PC-3 (cell line): ENCODE data around the gene SEL1L. TPM values are rescaled to one million over a fixed set of nuclear protein-coding genes. Genes with fewer than 3 reads are reported as not detected.

ENCODE experiments used
- ATAC-seq: fragments of 200-7000 bp; cut with Tn5 transposase; 2 replicates; pipeline ENCODE4 v1.9.1; 2020; ENCODE audit warnings: mild to moderate bottlenecking, moderate library complexity
- BruUV-seq: library from RNA; stranded (reverse); fragments of 400-500 nt; replicated peaks from 2 replicates; lab custom pipeline; 2021; lab: Mats Ljungman, UMichigan
- CTCF ChIA-PET: fragments of 300-600 bp; sonication (Branson Sonifier 250); formaldehyde crosslinking; loops from one replicate; lab custom pipeline; 2022; ENCODE audit warnings: antibody characterized with exemption; lab: Charles Lee
- POLR2A ChIA-PET: fragments of 300-600 bp; sonication (Branson Sonifier 250); formaldehyde crosslinking; loops from one replicate; lab custom pipeline; 2022; ENCODE audit warnings: antibody characterized with exemption; ENCODE audit not compliant: unreplicated experiment; lab: Charles Lee
- DNase-seq: peaks from one replicate; pipeline ENCODE4 v3.0.0-alpha.2; 2015
- H2AFZ ChIP-seq: fragments of 300-600 bp; sonication (generic); 2 replicates; pipeline ENCODE4 v1.6.0; 2016; ENCODE audit warnings: antibody characterized with exemption, low read length
- H3F3A ChIP-seq: fragments of 300-600 bp; sonication (generic); one replicate; pipeline ENCODE4 v1.6.0; 2017; ENCODE audit warnings: antibody characterized with exemption, low read length, control low read depth, mild to moderate bottlenecking; ENCODE audit not compliant: unreplicated experiment
- H3K27ac ChIP-seq: fragments of 300-600 bp; sonication (generic); 2 replicates; pipeline ENCODE4 v1.5.1; 2016; ENCODE audit warnings: mild to moderate bottlenecking, low read length
- H3K27me3 ChIP-seq: fragments of 300-600 bp; sonication (generic); 2 replicates; pipeline ENCODE4 v1.6.1; 2016; ENCODE audit warnings: low read length, mixed read lengths
- H3K36me3 ChIP-seq: fragments of 300-600 bp; sonication (generic); 2 replicates; pipeline ENCODE4 v1.6.1; 2016; ENCODE audit warnings: low read depth, mixed run types, low read length, mixed read lengths
- H3K4me1 ChIP-seq: fragments of 300-600 bp; sonication (generic); 2 replicates; pipeline ENCODE4 v1.5.1; 2016; ENCODE audit warnings: low read length; ENCODE audit not compliant: insufficient read depth
- H3K4me2 ChIP-seq: fragments of 300-600 bp; sonication (generic); 2 replicates; pipeline ENCODE4 v1.6.0; 2016; ENCODE audit warnings: low read length
- H3K4me3 ChIP-seq: fragments of 300-600 bp; sonication (generic); 2 replicates; pipeline ENCODE4 v1.5.1; 2016; ENCODE audit warnings: mild to moderate bottlenecking, low read length, mixed read lengths
- H3K79me2 ChIP-seq: fragments of 300-600 bp; sonication (generic); 2 replicates; pipeline ENCODE4 v1.6.1; 2017; ENCODE audit warnings: low read length, mixed read lengths
- H3K9ac ChIP-seq: fragments of 300-600 bp; sonication (generic); 2 replicates; pipeline ENCODE4 v1.6.0; 2016; ENCODE audit warnings: mild to moderate bottlenecking, low read length
- H3K9me2 ChIP-seq: fragments of 300-600 bp; sonication (generic); replicated peaks from 2 replicates; pipeline ENCODE4 v1.6.1; 2016; ENCODE audit warnings: mixed run types, low read length, mixed read lengths
- H3K9me3 ChIP-seq: fragments of 300-600 bp; sonication (generic); 2 replicates; pipeline ENCODE4 v1.6.1; 2016; ENCODE audit warnings: low read length, mixed read lengths
- H4K20me1 ChIP-seq: fragments of 300-600 bp; sonication (generic); 2 replicates; pipeline ENCODE4 v1.6.1; 2016; ENCODE audit warnings: low read length, mixed read lengths
- EZH2 ChIP-seq: fragments of 300-600 bp; sonication (generic); IDR thresholded peaks from one replicate; pipeline ENCODE4 v1.6.1; 2017; ENCODE audit warnings: antibody characterized with exemption, mild to moderate bottlenecking, low read length; ENCODE audit not compliant: unreplicated experiment
- EZH2phosphoT487 ChIP-seq: fragments of 300-600 bp; sonication (generic); IDR thresholded peaks from 2 replicates; pipeline ENCODE4 v1.6.1; 2018; ENCODE audit warnings: mild to moderate bottlenecking, antibody characterized with exemption, low read length, borderline replicate concordance
- intact Hi-C: fragments of 100-400 bp; cut with micrococcal nuclease; formaldehyde crosslinking; loops from 2 replicates; pipeline ENCODE4 v1.9.0; 2023
- total RNA-seq: library from RNA; depleted of rRNA; stranded (reverse); fragments of >200 nt; gene quantifications from 2 replicates; pipeline ENCODE4 v1.2.3, GENCODE V29; 2014
- TF ChIP-seq, protein P1 (sequence below): fragments of 300-600 bp; sonication (generic); conservative IDR thresholded peaks from 2 replicates; pipeline ENCODE4 v1.5.1; 2017; ENCODE audit warnings: antibody characterized with exemption, low read depth, mild to moderate bottlenecking, low read length

SEL1L gene
- total RNA-seq, 1 experiment from 2014 or later, result 46.9 TPM

DNA sequence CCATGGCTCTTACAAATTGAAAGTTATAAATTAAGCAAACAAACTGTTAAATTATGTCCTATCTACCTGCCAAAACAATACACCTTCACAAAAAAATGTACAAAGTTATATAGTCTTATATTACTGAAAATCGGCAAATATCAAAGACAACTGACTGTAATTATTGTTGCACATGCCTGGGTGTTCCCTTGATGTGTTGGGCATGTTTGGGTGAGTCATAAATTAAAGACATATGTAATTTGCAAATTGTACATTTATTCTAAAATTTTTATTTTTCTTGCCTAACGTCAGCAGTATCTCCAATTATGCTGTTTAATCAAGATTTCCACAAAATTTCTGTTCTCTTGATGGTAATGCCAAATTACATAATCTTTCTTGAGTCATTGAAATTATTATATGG is 22.0 kb upstream of the SEL1L start:
- Histone ChIP-seq H3K27me3 (peaks cover 12% of the 10 kb centered on the region), H3K4me3 (no peak overlapping the region), H2AFZ (no peak overlapping the region), H3K4me1 (no peaks in the 10 kb centered on the region), H3K79me2 (no peaks in the 10 kb centered on the region), H3K4me2 (no peak overlapping the region), H3K9me3 (no peaks in the 10 kb centered on the region), H4K20me1 (no peaks in the 10 kb centered on the region), H3K36me3 (no peaks in the 10 kb centered on the region), H3K9me2 (no peaks in the 10 kb centered on the region), H3K27ac (no peak overlapping the region), H3F3A (no peaks in the 10 kb centered on the region), H3K9ac (no peak overlapping the region)
- DNase-seq (no peak), ATAC-seq (no peak)
- CTCF ChIA-PET, result no interaction called here
- TF ChIP-seq EZH2phosphoT487 (no peak), EZH2 (no peak)
- TF ChIP-seq, protein P1, sequence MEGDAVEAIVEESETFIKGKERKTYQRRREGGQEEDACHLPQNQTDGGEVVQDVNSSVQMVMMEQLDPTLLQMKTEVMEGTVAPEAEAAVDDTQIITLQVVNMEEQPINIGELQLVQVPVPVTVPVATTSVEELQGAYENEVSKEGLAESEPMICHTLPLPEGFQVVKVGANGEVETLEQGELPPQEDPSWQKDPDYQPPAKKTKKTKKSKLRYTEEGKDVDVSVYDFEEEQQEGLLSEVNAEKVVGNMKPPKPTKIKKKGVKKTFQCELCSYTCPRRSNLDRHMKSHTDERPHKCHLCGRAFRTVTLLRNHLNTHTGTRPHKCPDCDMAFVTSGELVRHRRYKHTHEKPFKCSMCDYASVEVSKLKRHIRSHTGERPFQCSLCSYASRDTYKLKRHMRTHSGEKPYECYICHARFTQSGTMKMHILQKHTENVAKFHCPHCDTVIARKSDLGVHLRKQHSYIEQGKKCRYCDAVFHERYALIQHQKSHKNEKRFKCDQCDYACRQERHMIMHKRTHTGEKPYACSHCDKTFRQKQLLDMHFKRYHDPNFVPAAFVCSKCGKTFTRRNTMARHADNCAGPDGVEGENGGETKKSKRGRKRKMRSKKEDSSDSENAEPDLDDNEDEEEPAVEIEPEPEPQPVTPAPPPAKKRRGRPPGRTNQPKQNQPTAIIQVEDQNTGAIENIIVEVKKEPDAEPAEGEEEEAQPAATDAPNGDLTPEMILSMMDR, result no peak
- POLR2A ChIA-PET, result no interaction called here
- BruUV-seq, result no TSS peak
- intact Hi-C loops, result no loop called here

DNA sequence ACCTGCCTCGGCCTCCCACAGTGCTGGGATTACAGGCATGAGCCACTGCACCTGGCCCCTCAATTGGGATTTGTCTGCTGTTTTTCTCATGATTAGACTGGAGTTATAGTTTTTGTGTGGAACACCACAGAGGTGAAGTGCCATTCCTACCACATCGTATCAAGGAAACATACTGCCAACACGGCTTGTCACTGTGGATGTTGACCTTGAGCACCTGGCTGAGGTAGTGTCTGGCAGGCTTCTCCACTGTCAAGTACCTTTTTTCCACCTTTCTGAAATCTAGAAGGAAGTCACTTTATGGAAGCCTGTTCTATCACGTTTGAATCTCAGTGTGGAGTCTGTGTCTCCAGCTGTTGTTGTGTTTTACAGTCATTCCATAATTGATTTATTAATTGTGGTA is 21.4 kb upstream of the SEL1L start:
- no peak overlapping the region for H2AFZ ChIP-seq
- no peaks in the 10 kb centered on the region for H4K20me1 ChIP-seq
- H3F3A ChIP-seq, result no peaks in the 10 kb centered on the region
- H3K4me1 ChIP-seq, result no peaks in the 10 kb centered on the region
- BruUV-seq, result no TSS peak
- H3K4me3 ChIP-seq, result no peak overlapping the region
- no peak overlapping the region for H3K4me2 ChIP-seq
- no peak for DNase-seq
- H3K27me3 ChIP-seq, result peaks cover 9% of the 10 kb centered on the region
- H3K79me2 ChIP-seq, result no peaks in the 10 kb centered on the region
- H3K27ac ChIP-seq, result no peak overlapping the region
- no peaks in the 10 kb centered on the region for H3K9me3 ChIP-seq
- ATAC-seq, result no peak
- H3K9ac ChIP-seq, result no peak overlapping the region
- intact Hi-C loops, result no loop called here
- CTCF ChIA-PET, result no interaction called here
- no peaks in the 10 kb centered on the region for H3K9me2 ChIP-seq
- no peaks in the 10 kb centered on the region for H3K36me3 ChIP-seq
- TF ChIP-seq EZH2 (no peak), EZH2phosphoT487 (no peak)
- TF ChIP-seq, protein P1, result no peak
- POLR2A ChIA-PET, result no interaction called here

DNA sequence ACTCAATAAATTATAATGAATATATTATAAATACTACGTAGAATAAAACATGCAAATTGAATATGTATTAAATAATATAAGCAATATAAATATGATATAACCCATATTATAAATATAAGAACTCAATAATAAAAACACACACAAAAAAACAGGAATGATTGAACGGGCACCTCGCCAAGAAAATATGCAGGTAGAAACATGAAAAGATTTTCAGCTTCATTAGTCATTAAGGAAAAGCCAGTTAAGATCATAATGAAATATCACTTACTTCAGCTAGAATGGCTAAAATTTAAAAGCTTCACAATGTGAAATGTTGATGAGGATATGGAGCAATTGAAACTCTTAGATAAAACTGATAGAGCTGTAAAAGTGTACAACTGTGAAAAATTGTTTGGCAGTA is 17.8 kb upstream of the SEL1L start:
- Histone ChIP-seq H3K36me3 (no peaks in the 10 kb centered on the region), H3K9me2 (no peaks in the 10 kb centered on the region), H3K4me1 (no peaks in the 10 kb centered on the region), H3K27ac (no peak overlapping the region), H3K9ac (no peak overlapping the region), H3K4me2 (no peak overlapping the region), H3F3A (no peaks in the 10 kb centered on the region), H4K20me1 (no peaks in the 10 kb centered on the region), H3K27me3 (no peaks in the 10 kb centered on the region; the same call in 1 of the 2 replicates), H3K4me3 (no peak overlapping the region), H2AFZ (no peak overlapping the region), H3K9me3 (no peaks in the 10 kb centered on the region), H3K79me2 (no peaks in the 10 kb centered on the region)
- CTCF ChIA-PET, result no interaction called here
- TF ChIP-seq, protein P1, result no peak
- no peak for TF ChIP-seq EZH2phosphoT487
- TF ChIP-seq EZH2, result no peak
- no TSS peak for BruUV-seq
- ATAC-seq, result no peak
- intact Hi-C loops, result no loop called here
- DNase-seq, result no peak
- POLR2A ChIA-PET, result no interaction called here
